Measurements from ENCODE around the gene CRTAC1. TPM values are rescaled to one million over a fixed set of nuclear protein-coding genes. Genes with fewer than 3 reads are reported as not detected.
"Not testable (repeated sequence)": the region's sequence is repeated elsewhere in the genome, so short reads cannot be mapped to it uniquely, and the experiment has no call there.

The CRTAC1 gene
- total RNA-seq, 1 donor from 2014 or later = 4.6 TPM

DNA sequence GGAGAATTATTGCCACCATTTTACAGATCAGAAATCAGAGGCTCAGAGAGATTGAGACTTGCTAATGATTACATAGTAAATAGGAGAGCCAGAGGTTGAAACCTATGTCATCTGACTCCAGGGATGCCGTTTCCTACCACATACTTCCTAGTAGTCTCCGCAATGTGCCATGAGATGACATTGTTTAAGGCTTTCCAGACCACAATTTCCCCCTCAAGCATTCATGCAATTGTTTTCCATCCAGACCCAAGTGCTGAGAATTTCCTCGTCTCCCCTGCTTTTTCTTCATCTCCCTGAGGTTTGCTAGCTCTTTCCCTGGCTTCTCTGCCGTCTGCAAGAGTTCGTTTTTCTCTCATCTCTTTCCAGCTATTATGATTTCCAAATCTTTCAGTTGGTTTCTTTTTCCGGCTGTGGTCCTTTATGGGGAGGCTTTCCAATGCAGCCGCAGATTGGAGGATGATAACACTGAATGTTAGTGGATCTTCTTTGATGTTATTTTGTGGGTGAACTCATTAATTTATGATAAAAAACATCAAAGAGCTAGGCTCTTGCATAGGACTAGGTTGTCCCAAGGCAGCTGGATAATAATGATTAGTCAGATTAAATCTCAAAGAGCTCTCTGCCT, 187.7 kb downstream of the CRTAC1 start:
- DNase-seq (ENCODE audit: low read depth in 2 of 2) = peak in 1 of 2 donors; percentile 10

DNA sequence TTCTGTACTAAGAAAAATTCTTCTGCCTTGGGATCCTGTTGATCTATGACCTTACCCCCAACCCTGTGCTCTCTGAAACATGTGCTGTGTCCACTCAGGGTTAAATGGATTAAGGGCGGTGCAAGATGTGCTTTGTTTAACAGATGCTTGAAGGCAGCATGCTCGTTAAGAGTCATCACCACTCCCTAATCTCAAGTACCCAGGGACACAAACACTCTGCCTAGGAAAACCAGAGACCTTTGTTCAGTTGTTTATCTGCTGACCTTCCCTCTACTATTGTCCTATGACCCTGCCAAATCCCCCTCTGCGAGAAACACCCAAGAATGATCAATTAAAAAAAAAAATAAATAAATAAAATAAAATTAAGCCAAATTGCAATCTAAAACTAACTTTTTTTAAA, 188.3 kb downstream of the CRTAC1 start:
- not testable (repeated sequence) for DNase-seq (ENCODE audit: low read depth in 2 of 2)

DNA sequence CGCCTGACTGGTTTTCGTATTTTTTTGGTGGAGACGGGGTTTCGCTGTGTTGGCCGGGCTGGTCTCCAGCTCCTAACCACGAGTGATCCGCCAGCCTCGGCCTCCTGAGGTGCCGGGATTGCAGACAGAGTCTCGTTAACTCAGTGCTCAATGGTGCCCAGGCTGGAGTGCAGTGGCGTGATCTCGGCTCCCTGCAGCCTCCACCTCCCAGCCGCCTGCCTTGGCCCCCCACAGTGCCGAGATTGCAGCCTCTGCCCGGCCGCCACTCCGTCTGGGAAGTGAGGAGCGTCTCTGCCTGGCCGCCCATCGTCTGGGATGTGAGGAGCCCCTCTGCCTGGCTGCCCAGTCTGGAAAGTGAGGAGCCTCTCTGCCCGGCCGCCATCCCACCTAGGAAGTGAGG, 189.3 kb downstream of the CRTAC1 start:
- DNase-seq (ENCODE audit: low read depth in 2 of 2) = not testable (repeated sequence)

DNA sequence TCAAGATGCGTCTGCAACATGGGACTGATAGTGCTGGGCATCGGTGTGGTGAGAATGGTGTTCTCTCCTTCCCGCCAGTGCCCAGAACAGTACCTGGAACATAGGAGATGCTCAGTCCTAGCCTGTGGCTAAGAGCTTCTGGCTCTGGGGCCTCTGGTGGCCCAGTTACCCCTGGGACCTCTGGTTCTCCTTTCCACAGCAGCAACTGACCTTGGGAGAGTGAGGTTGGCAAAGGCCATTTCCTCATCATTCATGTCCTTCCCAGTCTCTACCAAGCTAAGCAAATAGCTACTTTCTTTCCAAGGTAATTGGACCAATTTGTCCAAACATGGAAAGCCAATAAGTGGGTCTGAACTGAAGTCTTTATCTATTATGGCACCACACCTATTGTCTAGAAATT, 192.3 kb downstream of the CRTAC1 start:
- DNase-seq (ENCODE audit: low read depth in 2 of 2) = no peak

DNA sequence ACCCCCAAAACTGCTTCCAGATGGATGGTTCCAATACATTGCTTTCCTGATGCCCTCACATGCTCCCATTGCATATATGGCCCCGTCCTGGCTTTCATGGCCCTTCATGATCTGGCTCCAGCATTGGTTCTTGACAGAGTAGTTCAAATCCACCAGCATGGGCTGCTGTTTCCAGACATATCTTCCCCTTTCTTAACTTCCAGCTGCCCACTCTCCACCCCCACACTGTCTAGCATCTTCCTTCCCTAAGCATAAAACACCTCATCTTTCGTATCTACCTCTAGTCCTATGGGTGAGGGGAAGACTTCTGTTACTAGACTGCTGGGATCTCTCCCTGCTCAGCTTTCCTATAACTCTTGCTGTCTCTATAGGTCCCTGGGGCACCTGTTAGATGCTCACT, 194.0 kb downstream of the CRTAC1 start:
- DNase-seq (ENCODE audit: low read depth in 2 of 2) = no peak

DNA sequence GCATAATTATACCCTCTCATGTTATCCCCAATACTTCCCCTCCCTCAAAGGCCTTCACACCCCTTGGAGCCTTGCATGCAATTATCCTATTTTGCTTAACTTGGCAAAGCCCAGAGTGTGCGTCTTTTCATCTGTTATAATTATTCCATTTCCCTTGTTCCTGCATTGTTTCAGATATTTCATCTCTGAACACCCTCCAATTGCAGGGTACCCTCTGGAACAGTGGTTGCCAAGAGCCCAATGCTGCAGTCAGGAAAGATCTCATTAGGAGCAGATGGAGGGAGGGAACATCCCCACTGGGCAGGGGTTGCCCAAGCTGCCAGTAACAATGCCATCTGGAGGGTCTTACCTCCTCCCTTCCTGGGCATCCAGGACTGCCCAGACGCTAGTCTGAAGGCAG, 199.2 kb downstream of the CRTAC1 start:
- no peak for DNase-seq (ENCODE audit: low read depth in 2 of 2)

DNA sequence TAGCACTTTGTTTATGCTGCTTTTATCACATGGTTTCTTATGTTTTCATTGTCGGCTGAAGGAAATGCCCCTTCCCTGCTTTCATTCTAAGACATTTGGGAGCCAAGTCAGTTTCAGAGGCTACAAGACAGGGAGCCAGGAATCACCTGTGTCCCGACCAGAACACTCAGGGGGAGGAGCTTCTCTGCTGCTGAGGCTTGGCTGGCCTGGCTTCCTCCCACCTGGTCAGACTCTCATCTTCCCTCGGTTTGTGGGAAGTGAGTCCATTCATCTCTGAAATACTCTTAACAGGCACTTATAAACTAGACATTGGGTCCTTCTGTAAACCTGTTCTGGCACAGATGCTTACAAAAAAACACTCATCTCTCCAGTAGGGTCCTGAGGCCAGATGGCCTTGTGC, 200.4 kb downstream of the CRTAC1 start:
- DNase-seq (ENCODE audit: low read depth in 2 of 2) = no peak

DNA sequence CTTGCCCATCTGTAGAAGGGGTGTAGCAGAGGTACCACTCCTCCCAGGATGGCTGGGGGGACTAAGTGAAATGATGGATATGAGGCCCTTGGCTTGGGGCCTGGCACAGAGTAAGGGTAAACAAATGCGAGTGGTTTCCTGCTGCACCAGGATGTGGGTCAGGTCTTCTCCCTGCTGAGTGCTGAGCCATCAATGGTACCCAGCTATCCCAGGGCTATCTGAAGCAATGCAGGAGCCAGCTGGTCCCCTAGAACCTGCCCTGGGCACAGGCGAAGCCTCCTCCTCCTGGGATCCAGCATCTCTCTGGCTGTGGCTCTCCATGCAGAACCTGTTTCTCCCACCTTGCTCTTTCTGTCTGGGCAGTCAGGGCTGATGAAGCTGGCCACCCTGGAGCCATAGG, 201.7 kb downstream of the CRTAC1 start:
- DNase-seq (ENCODE audit: low read depth in 2 of 2) = no peak

DNA sequence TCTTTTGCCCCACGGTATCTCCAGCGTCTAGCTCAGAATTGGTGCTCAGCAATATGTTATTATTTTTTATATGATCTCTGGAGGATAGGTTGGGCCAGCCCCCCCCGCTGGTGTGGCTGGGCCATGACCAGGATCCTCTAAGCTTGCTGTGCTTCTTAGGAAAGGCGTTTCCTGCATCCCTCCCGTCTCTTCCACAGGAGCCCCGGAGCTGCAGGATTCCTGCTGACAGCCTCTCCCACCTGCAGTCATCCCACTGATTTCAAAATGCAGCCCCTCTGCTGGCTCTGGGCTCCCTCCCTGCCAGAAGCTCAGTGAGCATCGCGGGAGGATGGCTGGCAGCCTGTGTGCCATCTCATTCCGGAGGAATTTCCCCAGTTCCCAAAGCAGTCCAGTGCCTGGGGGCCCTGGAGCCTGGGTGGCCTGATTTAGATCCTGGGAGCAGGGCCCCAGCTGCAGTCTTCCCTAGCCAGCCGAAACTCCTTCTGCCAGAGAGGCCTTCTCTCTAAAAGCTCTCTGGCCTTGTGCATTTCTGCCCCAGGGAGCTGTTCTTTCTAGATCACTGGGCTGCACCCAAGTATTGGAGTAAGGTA, 202.6 kb downstream of the CRTAC1 start:
- DNase-seq (ENCODE audit: low read depth in 2 of 2) = no peak

DNA sequence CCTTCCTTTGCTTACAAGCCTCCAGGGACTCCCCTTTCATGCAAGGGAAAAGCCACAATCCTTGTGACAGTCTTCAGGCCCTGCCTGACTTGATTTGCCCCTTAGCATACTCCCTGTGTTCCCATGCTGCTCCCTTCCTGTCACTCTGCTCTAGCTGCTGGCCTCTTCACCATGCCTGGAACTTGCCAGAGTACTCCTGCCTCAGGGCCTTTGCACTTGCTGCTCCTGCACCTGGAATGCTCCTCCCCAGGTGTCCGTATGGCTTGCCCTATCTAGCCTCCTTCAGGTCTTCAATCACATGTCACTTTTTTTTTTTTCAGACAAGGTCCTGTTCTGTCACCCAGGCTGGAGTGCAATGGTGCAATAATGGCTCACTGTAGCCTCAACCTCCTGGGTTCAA, 203.5 kb downstream of the CRTAC1 start:
- no peak for DNase-seq (ENCODE audit: low read depth in 2 of 2)

DNA sequence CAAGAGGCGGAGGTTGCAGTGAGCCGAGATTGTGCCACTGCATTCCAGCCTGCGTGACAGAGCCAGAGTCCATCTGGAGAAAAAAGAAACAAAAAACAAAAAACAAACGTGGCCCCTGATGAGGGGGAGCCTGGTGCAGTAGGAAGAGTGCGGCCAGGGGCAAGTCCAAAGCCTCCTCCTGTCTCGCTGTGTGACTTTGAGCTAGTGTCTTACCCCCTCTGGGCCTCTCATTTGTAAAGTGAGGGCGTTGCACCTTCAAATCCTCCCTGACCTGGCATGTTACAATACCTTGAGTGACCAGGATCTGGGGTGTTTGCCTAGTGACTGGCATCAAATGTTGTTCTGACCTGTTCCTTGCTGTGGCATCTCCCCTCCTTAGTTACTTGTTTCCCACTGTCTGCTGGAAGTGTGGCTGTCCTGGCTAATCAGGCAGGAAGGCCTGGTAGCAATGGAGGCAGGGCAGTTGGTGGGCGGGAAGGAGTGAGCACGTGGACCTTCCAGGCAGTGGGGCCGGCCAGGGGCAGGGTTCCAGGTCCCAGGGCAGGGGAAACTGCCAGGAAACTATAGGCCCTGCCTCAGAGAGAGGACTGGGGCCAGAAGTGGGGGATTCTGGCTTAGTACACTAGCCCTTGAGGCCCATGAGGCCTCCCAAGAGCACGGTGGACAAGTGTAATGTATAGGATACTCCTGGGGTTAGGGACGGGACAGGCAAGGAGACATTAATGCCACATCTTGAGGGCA, 205.2 kb downstream of the CRTAC1 start:
- no peak for DNase-seq (ENCODE audit: low read depth in 2 of 2)

DNA sequence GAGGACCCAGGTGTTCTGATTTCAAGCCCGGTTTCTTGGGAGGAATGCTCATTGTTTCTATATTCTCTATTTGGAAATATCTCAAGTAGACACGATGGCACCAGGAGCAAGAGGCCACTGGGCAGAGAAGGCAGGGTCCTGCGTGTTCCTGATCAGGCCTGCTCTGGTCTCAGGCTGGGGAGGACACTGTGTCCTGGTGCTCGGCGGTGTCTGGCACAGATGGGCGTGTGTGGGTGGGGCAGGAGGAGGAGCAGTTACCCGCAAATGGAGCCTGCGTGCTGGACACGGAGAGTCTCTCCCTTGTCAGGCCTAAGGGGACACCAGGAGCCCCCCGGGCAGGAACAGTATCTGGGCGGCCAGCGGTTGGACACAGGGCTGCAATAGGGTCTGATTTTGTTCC, 206.7 kb downstream of the CRTAC1 start:
- no peak for DNase-seq (ENCODE audit: low read depth in 2 of 2)

DNA sequence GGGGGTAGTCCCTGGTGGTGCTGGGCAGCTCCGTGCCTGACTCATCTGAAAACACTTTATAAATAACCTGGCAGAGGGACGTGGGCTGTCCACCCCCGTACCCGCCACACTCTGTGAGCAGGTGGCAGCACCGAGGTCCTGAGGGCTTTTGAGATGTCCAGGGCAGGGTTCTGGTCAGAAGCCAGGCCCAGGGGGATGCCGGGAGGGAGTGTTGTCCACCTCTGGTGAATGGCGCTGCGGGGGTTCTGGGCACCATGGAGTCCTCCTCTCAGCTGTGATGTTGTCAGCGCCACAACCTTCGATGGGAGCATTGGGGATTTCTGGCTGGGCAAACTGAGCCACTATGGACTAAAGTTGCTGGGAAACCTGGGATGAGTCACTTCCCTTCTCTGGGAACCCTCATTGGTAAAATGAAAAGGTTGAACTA, 208.1 kb downstream of the CRTAC1 start:
- DNase-seq (ENCODE audit: low read depth in 2 of 2) = no peak

DNA sequence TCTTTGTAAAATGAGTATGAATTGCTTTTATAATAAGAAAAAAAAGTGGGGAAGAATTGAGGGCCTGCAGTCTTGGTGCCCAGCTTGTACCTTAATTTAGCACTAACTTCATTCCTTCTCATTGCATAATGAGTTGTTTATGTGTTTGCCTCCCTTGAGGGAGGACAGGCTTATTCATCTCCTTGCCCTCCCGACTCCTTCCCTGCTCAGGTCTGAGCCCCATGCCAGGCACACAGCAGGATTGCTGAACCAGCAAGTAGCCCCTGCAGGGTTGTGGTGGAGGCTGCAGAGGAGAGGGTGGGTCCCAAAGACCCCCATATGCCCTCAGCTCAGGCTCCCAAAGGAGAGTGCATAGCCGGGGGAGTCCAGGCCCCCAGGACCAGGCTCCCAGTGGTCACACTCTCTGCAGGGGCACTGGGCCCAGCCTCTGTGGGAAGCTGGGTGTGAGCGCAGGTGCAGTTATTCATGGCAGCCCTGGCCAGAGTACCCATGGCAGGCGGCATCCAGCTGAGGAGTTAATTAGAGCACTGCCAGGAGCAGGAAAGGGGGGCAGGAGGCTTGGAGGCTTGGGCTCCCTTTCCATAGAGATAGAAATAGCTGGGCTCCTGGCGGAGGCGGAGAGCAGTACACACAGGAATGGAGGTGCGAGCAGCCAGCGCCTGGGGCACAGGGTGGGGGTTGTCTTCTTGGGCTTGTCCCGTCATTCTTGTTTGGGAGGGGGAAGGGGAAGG, 208.9 kb downstream of the CRTAC1 start:
- no peak for DNase-seq (ENCODE audit: low read depth in 2 of 2)

DNA sequence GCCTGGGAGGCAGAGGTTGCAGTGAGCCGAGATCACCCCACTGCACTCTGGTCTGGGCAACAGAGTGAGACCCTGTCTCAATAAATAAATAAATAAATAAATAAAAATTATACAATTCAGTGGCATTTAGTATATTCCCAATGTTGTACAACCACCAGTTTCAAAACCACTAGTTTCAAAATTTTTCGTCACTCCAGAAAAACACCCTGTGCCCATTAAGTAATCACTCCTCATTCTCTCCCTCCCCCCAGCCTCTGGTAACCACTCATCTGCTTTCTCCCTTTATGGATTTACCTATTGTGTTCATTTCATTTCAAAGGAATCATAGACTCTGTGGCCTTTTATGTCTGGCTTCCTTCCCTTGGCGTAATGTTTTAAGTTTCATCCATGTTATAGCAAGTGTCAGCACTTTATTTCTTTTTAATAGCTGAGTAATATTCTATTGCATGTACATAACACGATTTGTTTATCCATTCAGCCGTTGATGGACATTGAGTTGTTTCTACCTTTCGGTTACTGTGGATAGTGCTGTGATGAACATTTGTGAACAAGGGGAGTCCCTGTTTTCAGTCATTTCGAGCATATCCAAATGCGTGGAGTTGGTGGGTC, 210.2 kb downstream of the CRTAC1 start:
- DNase-seq (ENCODE audit: low read depth in 2 of 2) = no peak

DNA sequence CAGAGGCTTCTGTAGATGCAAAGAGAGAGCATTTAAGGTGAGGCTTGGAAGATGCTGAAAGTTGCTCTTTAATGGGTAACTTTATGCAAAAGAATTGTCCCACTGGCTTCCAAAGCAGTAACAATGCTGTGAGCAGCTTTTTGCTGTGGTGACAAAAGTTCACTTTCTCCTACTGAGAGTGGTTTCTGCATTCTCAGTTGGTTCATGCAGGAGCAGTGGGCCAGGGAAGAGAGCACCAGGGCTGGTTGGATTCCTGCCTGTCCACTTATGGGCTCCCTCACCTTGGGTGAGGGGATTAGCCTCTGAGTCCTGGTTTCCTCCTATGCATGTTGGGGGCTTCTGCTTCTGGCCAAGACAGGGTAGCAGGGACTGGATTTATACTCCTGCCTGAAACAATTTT, 211.8 kb downstream of the CRTAC1 start:
- no peak for DNase-seq (ENCODE audit: low read depth in 2 of 2)

DNA sequence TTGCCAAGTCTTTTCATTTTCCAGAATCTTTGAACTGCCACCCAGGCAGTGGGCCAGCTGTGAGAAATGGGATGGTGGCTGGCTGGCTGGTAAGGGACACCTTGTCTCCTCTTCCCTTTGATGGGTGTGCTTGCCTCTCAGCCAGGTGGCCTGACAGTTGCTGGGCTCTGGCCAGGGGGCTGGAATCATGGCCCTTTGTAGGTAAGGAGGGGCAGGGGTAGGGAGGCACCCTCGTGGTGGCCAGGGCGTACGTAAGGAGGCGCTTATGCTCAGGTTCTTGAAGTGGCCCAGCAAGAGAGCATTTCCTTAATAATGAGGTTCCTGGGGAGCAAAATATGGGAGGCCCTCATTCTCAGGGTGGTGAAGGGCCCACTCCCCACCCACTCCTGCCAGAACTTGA, 213.8 kb downstream of the CRTAC1 start:
- DNase-seq (ENCODE audit: low read depth in 2 of 2) = no peak

Other genes starting within 250 kb of the CRTAC1 start
- gene GOLGA7B, start 180.8 kb downstream of the CRTAC1 start, total RNA-seq = under 0.01 and 0.13 TPM in 2 replicates
- gene R3HCC1L, start 104.0 kb upstream of the CRTAC1 start, total RNA-seq = 8.1 and 10.5 TPM in 2 replicates
- gene LOXL4, start 237.6 kb upstream of the CRTAC1 start, total RNA-seq = 0.25 and 0.51 TPM in 2 replicates